Neural cell (in vitro differentiated cells): ENCODE measurements around the gene NDUFS2. TPM values are rescaled to one million over a fixed set of nuclear protein-coding genes. Genes with fewer than 3 reads are reported as not detected.

Experiments
- H2AFZ ChIP-seq: fragments of 200-600, 300-800 bp; sonication (generic), shearing (Covaris generic); 2 replicates; pipeline ENCODE4 v1.6.0; 2014; ENCODE audit warnings: low read depth, mild to moderate bottlenecking, antibody characterized with exemption, low read length, moderate library complexity
- H3F3A ChIP-seq: fragments of 200-600 bp; shearing (Covaris generic); 2 replicates; pipeline ENCODE4 v1.6.1; 2016; ENCODE audit warnings: mild to moderate bottlenecking, moderate library complexity, mixed read lengths, antibody characterized with exemption, low read length; ENCODE audit not compliant: insufficient read depth, poor library complexity, severe bottlenecking
- H3K27ac ChIP-seq: fragments of 200-600, 300-800 bp; sonication (generic), shearing (Covaris generic); 2 replicates; pipeline ENCODE4 v1.5.1; 2014; ENCODE audit warnings: mild to moderate bottlenecking, low read length, moderate library complexity
- H3K27me3 ChIP-seq: fragments of 300-800, 200-600 bp; sonication (generic), shearing (Covaris generic); 2 replicates; pipeline ENCODE4 v1.6.0; 2014; ENCODE audit warnings: mild to moderate bottlenecking, low read depth, low read length, moderate library complexity; ENCODE audit not compliant: insufficient read depth
- H3K36me3 ChIP-seq: fragments of 300-800, 200-600 bp; sonication (generic), shearing (Covaris generic); 2 replicates; pipeline ENCODE4 v1.5.1; 2014; ENCODE audit warnings: mild to moderate bottlenecking, antibody characterized with exemption, low read length, moderate library complexity; ENCODE audit not compliant: insufficient read depth
- H3K4me2 ChIP-seq: fragments of 300-800, 200-600 bp; sonication (generic), shearing (Covaris generic); 2 replicates; pipeline ENCODE4 v1.6.0; 2014; ENCODE audit warnings: mild to moderate bottlenecking, low read length
- H3K4me3 ChIP-seq: fragments of 300-800, 200-600 bp; sonication (generic), shearing (Covaris generic); 2 replicates; pipeline ENCODE4 v1.5.1; 2014; ENCODE audit warnings: mild to moderate bottlenecking, low read length, moderate library complexity
- H3K79me2 ChIP-seq: fragments of 200-600 bp; shearing (Covaris generic); replicated peaks from 2 replicates; pipeline ENCODE4 v1.6.0; 2014; ENCODE audit warnings: mild to moderate bottlenecking, low read length, moderate library complexity; ENCODE audit not compliant: insufficient read depth
- H3K9ac ChIP-seq: fragments of 300-800, 200-600 bp; sonication (generic), shearing (Covaris generic); 2 replicates; pipeline ENCODE4 v1.6.1; 2016; ENCODE audit warnings: mild to moderate bottlenecking, low read length, mixed read lengths
- H3K9me2 ChIP-seq: fragments of 200-600 bp; shearing (Covaris generic); 2 replicates; pipeline ENCODE4 v1.6.1; 2016; ENCODE audit warnings: mild to moderate bottlenecking, low read length, mixed read lengths; ENCODE audit not compliant: insufficient read depth
- H3K9me3 ChIP-seq: fragments of 200-600, 300-800 bp; sonication (generic), shearing (Covaris generic); 2 replicates; pipeline ENCODE4 v1.6.1; 2016; ENCODE audit warnings: mild to moderate bottlenecking, mixed run types, low read length, moderate library complexity, mixed read lengths
- H4K20me1 ChIP-seq: fragments of 200-600 bp; shearing (Covaris generic); 2 replicates; pipeline ENCODE4 v1.6.1; 2016; ENCODE audit warnings: mild to moderate bottlenecking, mixed run types; ENCODE audit not compliant: insufficient read depth
- EP300 ChIP-seq: fragments of 450-650 bp; conservative IDR thresholded peaks from 2 replicates; pipeline ENCODE4 v1.6.1; 2014; ENCODE audit warnings: antibody characterized with exemption, mild to moderate bottlenecking, moderate library complexity; ENCODE audit not compliant: poor library complexity, severe bottlenecking
- EZH2 ChIP-seq: fragments of 200-600, 300-800 bp; shearing (Covaris generic), sonication (generic); IDR thresholded peaks from 2 replicates; pipeline ENCODE4 v1.6.1; 2014; ENCODE audit warnings: antibody characterized with exemption, low read length, borderline replicate concordance, mild to moderate bottlenecking; ENCODE audit not compliant: insufficient read depth, poor library complexity, severe bottlenecking
- MXI1 ChIP-seq: fragments of 450-650 bp; conservative IDR thresholded peaks from 2 replicates; pipeline ENCODE4 v1.6.1; 2014; ENCODE audit warnings: antibody characterized with exemption, mild to moderate bottlenecking; ENCODE audit not compliant: poor library complexity, severe bottlenecking
- POLR2AphosphoS5 ChIP-seq: IDR thresholded peaks from 2 replicates; pipeline ENCODE4 v1.6.1; 2012
- RAD21 ChIP-seq: fragments of 450-650 bp; conservative IDR thresholded peaks from 2 replicates; pipeline ENCODE4 v1.6.1; 2014; ENCODE audit warnings: antibody characterized with exemption, mild to moderate bottlenecking, moderate library complexity
- SMC3 ChIP-seq: fragments of 450-650 bp; conservative IDR thresholded peaks from 2 replicates; pipeline ENCODE4 v1.6.1; 2014; ENCODE audit warnings: antibody characterized with exemption, mild to moderate bottlenecking, moderate library complexity; ENCODE audit not compliant: poor library complexity
- TAF1 ChIP-seq: IDR thresholded peaks from 2 replicates; pipeline ENCODE4 v1.6.1; 2012; ENCODE audit warnings: low read depth
- polyA plus RNA-seq: library from polyadenylated mRNA; depleted of rRNA; stranded (reverse); fragments of >200 nt; gene quantifications from 2 replicates; pipeline ENCODE4 v1.2.3, GENCODE V29; 2014
- TF ChIP-seq, protein P1 (sequence below): IDR thresholded peaks from 2 replicates; pipeline ENCODE4 v1.6.1; 2012; ENCODE audit warnings: borderline replicate concordance
- TF ChIP-seq, protein P2 (sequence below): fragments of 450-650 bp; IDR thresholded peaks from 2 replicates; pipeline ENCODE4 v1.5.1; 2014; ENCODE audit warnings: antibody characterized with exemption, mild to moderate bottlenecking, moderate library complexity; ENCODE audit not compliant: poor library complexity, severe bottlenecking

Gene NDUFS2
- polyA plus RNA-seq, 1 donor from 2014 or later = 166 TPM

DNA sequence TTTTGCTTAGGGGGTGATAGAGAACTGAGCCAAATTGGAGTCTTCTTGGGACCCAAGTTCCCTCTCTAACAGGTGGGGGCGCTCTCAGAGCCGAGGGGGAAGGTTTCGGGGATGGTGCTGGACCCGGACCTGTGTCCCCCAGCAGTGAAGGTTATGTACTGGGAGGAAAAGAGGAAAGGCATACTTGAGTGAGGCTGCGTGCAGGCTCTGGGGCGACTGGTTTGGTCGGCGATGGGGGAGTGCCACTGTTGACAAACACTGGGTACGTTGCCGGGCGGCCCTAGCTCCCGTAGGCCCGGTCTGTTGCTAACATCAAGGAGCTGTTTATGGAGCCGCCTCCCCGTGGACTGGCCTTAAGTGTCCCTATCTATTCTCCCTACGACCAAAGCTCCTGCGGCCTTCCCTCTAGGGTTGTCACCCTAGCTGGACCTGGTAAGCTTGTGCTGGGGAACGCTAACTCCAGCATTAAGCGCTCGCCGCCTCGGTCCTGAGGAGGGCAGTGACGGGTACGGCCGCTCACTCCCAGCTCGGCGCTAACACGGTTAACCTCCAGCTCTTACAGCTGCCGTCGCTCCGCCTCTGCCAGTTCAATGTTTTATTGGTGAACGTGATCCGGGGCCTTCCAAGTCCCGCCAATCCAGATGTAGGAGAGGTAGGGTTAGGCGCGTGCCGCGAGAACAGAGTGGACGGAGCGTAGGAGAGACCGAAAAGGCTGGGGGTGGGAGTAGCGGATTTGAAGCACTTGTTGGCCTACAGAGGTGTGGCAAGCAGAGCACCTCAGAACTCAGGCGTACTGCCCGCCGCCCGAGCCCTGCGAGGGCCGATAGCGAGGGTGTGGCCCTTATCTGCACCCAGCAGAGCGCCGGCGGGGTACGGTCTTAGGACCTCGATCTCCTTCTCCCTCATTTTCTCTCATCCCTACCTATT is 36.2 kb upstream of the NDUFS2 start, which contains the start of gene PPOX:
PPOX (plus strand) TSS at position 685 of the 927 bp plus-strand sequence. CDS start 422 bp downstream, outside the sequence.
- Histone ChIP-seq H3K9me2 (no peaks in the 10 kb centered on the region), H3K27ac (peak within 1 kb of the TSS; percentile 84), H3K4me2 (peak within 1 kb of the TSS; percentile 82), H3K79me2 (no peaks in the 10 kb centered on the region), H3K9ac (peak within 1 kb of the TSS; percentile 79), H3K27me3 (no peaks in the 10 kb centered on the region), H3K9me3 (no peaks in the 10 kb centered on the region), H3K36me3 (no peaks in the 10 kb centered on the region), H2AFZ (peak within 1 kb of the TSS; percentile 67), H4K20me1 (no peaks in the 10 kb centered on the region), H3K4me3 (peak within 1 kb of the TSS; percentile 96), H3F3A (no peaks in the 10 kb centered on the region)
- TF ChIP-seq RAD21 (peak; percentile 46), EP300 (peak; percentile 58), SMC3 (peak; percentile 55), MXI1 (peak; percentile 77), EZH2 (no peak), TAF1 (no peak), POLR2AphosphoS5 (peak; percentile 61)
- TF ChIP-seq, protein P1, sequence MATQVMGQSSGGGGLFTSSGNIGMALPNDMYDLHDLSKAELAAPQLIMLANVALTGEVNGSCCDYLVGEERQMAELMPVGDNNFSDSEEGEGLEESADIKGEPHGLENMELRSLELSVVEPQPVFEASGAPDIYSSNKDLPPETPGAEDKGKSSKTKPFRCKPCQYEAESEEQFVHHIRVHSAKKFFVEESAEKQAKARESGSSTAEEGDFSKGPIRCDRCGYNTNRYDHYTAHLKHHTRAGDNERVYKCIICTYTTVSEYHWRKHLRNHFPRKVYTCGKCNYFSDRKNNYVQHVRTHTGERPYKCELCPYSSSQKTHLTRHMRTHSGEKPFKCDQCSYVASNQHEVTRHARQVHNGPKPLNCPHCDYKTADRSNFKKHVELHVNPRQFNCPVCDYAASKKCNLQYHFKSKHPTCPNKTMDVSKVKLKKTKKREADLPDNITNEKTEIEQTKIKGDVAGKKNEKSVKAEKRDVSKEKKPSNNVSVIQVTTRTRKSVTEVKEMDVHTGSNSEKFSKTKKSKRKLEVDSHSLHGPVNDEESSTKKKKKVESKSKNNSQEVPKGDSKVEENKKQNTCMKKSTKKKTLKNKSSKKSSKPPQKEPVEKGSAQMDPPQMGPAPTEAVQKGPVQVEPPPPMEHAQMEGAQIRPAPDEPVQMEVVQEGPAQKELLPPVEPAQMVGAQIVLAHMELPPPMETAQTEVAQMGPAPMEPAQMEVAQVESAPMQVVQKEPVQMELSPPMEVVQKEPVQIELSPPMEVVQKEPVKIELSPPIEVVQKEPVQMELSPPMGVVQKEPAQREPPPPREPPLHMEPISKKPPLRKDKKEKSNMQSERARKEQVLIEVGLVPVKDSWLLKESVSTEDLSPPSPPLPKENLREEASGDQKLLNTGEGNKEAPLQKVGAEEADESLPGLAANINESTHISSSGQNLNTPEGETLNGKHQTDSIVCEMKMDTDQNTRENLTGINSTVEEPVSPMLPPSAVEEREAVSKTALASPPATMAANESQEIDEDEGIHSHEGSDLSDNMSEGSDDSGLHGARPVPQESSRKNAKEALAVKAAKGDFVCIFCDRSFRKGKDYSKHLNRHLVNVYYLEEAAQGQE = peak; percentile 58
- TF ChIP-seq, protein P2, sequence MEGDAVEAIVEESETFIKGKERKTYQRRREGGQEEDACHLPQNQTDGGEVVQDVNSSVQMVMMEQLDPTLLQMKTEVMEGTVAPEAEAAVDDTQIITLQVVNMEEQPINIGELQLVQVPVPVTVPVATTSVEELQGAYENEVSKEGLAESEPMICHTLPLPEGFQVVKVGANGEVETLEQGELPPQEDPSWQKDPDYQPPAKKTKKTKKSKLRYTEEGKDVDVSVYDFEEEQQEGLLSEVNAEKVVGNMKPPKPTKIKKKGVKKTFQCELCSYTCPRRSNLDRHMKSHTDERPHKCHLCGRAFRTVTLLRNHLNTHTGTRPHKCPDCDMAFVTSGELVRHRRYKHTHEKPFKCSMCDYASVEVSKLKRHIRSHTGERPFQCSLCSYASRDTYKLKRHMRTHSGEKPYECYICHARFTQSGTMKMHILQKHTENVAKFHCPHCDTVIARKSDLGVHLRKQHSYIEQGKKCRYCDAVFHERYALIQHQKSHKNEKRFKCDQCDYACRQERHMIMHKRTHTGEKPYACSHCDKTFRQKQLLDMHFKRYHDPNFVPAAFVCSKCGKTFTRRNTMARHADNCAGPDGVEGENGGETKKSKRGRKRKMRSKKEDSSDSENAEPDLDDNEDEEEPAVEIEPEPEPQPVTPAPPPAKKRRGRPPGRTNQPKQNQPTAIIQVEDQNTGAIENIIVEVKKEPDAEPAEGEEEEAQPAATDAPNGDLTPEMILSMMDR = peak; percentile 70

DNA sequence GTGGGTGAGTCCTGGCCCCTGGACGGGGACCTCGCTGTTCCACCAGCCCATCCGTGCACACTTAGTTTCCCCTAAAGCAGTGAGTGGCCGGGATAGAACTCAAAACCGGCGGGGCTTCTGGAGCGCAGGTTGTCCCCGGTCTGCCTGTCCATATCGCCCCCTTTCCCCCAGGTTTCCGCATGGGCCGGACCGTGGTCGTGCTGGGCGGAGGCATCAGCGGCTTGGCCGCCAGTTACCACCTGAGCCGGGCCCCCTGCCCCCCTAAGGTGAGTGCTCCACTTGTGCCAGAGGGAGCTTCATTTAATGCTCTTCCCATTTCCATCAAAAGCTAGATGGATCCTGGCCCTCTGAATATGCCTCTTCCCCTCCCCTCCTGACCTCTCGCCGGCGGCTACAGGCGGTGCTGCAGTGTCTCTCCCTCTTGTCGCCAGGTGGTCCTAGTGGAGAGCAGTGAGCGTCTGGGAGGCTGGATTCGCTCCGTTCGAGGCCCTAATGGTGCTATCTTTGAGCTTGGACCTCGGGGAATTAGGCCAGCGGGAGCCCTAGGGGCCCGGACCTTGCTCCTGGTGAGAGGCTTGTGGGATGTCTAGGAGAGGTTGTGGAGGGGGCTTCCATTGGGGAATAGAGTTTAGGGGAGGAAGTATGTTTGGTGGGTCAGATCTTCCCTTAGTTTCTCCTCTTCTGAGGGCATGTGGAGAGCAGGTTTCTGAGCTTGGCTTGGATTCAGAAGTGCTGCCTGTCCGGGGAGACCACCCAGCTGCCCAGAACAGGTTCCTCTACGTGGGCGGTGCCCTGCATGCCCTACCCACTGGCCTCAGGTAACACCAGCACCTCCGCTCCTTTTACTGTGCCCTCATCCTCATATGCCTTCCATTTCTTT is 35.3 kb upstream of the NDUFS2 start:
- H3K4me2 ChIP-seq = peak overlapping the region; percentile 82
- no peaks in the 10 kb centered on the region for H4K20me1 ChIP-seq
- no peaks in the 10 kb centered on the region for H3K79me2 ChIP-seq
- H3K9ac ChIP-seq = peak overlapping the region; percentile 79
- H3F3A ChIP-seq = no peaks in the 10 kb centered on the region
- peak overlapping the region; percentile 84 for H3K27ac ChIP-seq
- no peak for TF ChIP-seq POLR2AphosphoS5
- no peak for TF ChIP-seq EP300
- no peak for TF ChIP-seq RAD21
- TF ChIP-seq EZH2 = no peak
- TF ChIP-seq, protein P1 = no peak
- TF ChIP-seq, protein P2 = no peak
- no peak for TF ChIP-seq TAF1
- H3K36me3 ChIP-seq = no peaks in the 10 kb centered on the region
- peak overlapping the region; percentile 67 for H2AFZ ChIP-seq
- no peaks in the 10 kb centered on the region for H3K27me3 ChIP-seq
- H3K9me3 ChIP-seq = no peaks in the 10 kb centered on the region
- no peaks in the 10 kb centered on the region for H3K9me2 ChIP-seq
- peak overlapping the region; percentile 96 for H3K4me3 ChIP-seq
